Right atrium auricular region (tissue), 2 donors: ENCODE measurements around the gene SRGAP1. TPM values are rescaled to one million over a fixed set of nuclear protein-coding genes. Genes with fewer than 3 reads are reported as not detected.

Experiments used
- DNase-seq: peaks from one replicate; pipeline ENCODE4 v3.0.0-alpha.2; 2019; ENCODE audit warnings: low spot score
- H3K27ac ChIP-seq, 2 donors: fragments of 200-600 bp; sonication (generic); 1 replicate in 1 of 2; 2 replicates in 1 of 2; pipeline ENCODE4 v1.5.1; 2016 to 2019
- H3K27me3 ChIP-seq, 2 donors: fragments of 200-600 bp; sonication (generic); one replicate each; pipeline versions ENCODE4 v1.5.1 to v1.6.0; 2017 to 2019
- H3K36me3 ChIP-seq: fragments of 200-600 bp; sonication (generic); one replicate; pipeline ENCODE4 v1.5.1; 2016
- H3K4me1 ChIP-seq, 2 donors: fragments of 200-600 bp; sonication (generic); one replicate each; pipeline versions ENCODE4 v1.5.1 to v1.6.0; 2017 to 2019
- H3K4me3 ChIP-seq, 2 donors: fragments of 200-600 bp; sonication (generic); 1 replicate in 1 of 2; 2 replicates in 1 of 2; pipeline ENCODE4 v1.5.1; 2017 to 2019; ENCODE audit warnings: mild to moderate bottlenecking in 1 of 2, moderate library complexity in 1 of 2
- H3K9me3 ChIP-seq, 2 donors: fragments of 200-600 bp; sonication (generic); one replicate each; pipeline ENCODE4 v1.5.1; 2019
- total RNA-seq, 2 donors: library from RNA; depleted of rRNA; stranded (reverse); fragments of >200 nt; gene quantifications; one replicate each; pipeline ENCODE4 v1.1.0, GENCODE V29; 2016
- TF ChIP-seq, protein P1 (sequence below), 2 donors: fragments of 200-600 bp; sonication (generic); IDR thresholded peaks; one replicate each; pipeline ENCODE4 v1.5.1; 2019; ENCODE audit warnings: antibody characterized with exemption in 2 of 2

Gene SRGAP1
- total RNA-seq, 2 donors from 2014 or later, result 1.4 to 3.3 TPM

DNA sequence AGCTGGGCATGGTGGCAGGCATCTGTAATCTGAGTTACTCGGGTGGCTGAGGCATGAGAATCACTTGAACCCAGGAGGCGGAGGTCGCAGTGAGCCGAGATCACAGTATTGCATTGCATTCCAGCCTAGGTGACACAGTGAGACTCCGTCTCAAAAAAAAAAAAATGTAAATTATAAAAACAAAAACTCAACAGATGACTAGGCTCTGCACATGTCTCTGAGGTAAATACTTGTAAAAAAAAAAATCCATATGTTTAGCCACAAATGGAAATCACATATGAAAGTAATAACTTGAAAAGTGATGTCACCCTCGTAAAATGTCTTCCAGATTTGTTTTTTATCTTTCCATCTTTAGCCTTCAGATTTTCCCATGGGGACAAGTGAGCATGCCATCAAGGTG is 292.6 kb downstream of the SRGAP1 start:
- TF ChIP-seq, protein P1, sequence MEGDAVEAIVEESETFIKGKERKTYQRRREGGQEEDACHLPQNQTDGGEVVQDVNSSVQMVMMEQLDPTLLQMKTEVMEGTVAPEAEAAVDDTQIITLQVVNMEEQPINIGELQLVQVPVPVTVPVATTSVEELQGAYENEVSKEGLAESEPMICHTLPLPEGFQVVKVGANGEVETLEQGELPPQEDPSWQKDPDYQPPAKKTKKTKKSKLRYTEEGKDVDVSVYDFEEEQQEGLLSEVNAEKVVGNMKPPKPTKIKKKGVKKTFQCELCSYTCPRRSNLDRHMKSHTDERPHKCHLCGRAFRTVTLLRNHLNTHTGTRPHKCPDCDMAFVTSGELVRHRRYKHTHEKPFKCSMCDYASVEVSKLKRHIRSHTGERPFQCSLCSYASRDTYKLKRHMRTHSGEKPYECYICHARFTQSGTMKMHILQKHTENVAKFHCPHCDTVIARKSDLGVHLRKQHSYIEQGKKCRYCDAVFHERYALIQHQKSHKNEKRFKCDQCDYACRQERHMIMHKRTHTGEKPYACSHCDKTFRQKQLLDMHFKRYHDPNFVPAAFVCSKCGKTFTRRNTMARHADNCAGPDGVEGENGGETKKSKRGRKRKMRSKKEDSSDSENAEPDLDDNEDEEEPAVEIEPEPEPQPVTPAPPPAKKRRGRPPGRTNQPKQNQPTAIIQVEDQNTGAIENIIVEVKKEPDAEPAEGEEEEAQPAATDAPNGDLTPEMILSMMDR (IDR thresholded peaks at IDR 0.05), result no peak
- no peak for DNase-seq
- Histone ChIP-seq H3K4me1 (no peaks in the 10 kb centered on the region), H3K27me3 (no peaks in the 10 kb centered on the region), H3K4me3 (no peak overlapping the region), H3K9me3 (peaks cover 0 to 14% of the 10 kb centered on the region in 2 donors), H3K36me3 (no peaks in the 10 kb centered on the region), H3K27ac (no peak overlapping the region)

- no peak for DNase-seq
- Histone ChIP-seq H3K27me3 (no peaks in the 10 kb centered on the region), H3K27ac (no peak overlapping the region), H3K4me1 (no peaks in the 10 kb centered on the region), H3K36me3 (peaks cover 12% of the 10 kb centered on the region), H3K9me3 (peaks cover 0 to 4% of the 10 kb centered on the region in 2 donors), H3K4me3 (no peak overlapping the region)
- TF ChIP-seq, protein P1 (IDR thresholded peaks at IDR 0.05), result no peak
These were observed 294.5 kb downstream of the SRGAP1 start for GRCh38 chr12:64139021-64139420.

DNA sequence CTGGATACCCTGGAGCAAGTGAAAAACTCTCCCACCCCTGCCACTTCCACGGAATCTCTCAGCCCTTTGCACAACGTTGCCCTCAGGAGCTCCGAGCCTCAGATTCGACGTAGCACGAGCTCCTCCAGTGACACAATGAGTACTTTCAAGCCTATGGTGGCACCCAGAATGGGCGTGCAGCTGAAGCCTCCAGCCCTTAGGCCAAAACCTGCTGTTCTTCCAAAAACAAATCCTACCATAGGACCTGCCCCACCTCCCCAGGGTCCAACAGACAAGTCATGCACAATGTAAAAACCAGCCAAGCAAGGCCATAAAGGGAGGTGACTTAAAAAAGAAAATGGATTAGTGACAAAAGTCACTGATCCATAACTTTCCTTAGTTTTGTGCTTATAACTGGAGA is 297.9 kb downstream of the SRGAP1 start:
- Histone ChIP-seq H3K27ac (no peak overlapping the region), H3K4me1 (no peaks in the 10 kb centered on the region), H3K27me3 (no peaks in the 10 kb centered on the region), H3K36me3 (peaks cover 12% of the 10 kb centered on the region), H3K9me3 (no peaks in the 10 kb centered on the region), H3K4me3 (no peak overlapping the region)
- no peak for DNase-seq
- TF ChIP-seq, protein P1 (IDR thresholded peaks at IDR 0.05), result no peak

GRCh38 chr12:64142784-64143183 is 298.3 kb downstream of the SRGAP1 start:
- no peaks in the 10 kb centered on the region for H3K9me3 ChIP-seq
- no peak overlapping the region for H3K4me3 ChIP-seq
- H3K4me1 ChIP-seq, result no peaks in the 10 kb centered on the region
- H3K27me3 ChIP-seq, result no peaks in the 10 kb centered on the region
- H3K27ac ChIP-seq, result no peak overlapping the region
- DNase-seq, result no peak
- TF ChIP-seq, protein P1 (IDR thresholded peaks at IDR 0.05), result no peak
- peaks cover 12% of the 10 kb centered on the region for H3K36me3 ChIP-seq

DNA sequence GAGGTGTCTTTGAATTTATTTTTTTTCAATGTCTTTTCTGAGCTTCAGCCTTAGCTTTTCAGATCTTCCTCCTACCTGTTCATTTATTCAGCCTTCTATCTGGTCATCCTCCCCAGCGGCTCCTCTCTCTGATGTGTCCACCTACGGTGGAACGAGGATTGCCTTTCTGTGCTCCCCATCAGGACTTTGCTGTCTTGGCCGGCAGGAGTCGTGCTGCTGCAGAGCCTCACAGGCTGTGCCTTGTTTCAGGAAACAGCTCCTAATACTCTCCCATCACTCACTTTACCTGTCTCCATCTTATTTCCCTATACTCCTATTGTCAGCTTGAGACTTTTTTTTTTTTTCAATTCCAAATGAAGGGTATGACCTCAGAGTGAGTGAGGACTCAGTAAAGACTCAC is 300.7 kb downstream of the SRGAP1 start:
- TF ChIP-seq, protein P1 (IDR thresholded peaks at IDR 0.05), result no peak
- Histone ChIP-seq H3K4me3 (no peak overlapping the region), H3K36me3 (peaks cover 12% of the 10 kb centered on the region), H3K27ac (no peak overlapping the region), H3K27me3 (no peaks in the 10 kb centered on the region), H3K9me3 (no peaks in the 10 kb centered on the region), H3K4me1 (no peaks in the 10 kb centered on the region)
- DNase-seq, result no peak

DNA sequence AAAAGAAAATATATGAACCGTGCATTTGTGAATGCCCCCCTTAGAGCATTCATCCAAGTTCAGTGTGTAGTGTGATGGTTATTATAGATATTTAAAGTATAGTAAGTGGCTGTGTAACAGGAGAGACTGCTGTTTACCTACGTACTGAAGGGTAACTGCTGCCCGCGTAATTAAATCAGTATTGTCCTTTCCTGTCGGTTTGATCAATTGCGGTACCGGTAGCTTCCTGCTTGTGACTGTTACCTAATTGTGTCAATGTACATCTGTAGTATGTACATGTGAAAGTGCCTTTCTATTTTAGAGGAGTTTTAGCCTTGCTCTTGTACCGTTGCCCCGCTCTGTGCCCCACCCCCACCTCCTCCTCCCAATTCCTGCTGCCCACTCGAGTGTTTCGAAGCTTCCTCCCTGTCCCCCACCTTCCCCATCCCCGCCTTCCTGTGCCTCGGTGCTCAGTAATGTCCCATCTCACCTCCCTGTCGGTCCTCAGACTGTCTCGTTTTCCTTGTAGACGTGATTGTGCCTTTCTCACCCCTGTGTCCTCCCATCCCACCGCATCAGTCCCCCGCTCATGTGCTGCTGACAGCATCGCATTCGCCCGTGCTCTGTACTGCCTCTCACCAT is 302.6 kb downstream of the SRGAP1 start:
- no peak for DNase-seq
- Histone ChIP-seq H3K27me3 (no peaks in the 10 kb centered on the region), H3K27ac (no peak overlapping the region), H3K9me3 (no peaks in the 10 kb centered on the region), H3K4me3 (no peak overlapping the region), H3K36me3 (peaks cover 12% of the 10 kb centered on the region), H3K4me1 (no peaks in the 10 kb centered on the region)
- TF ChIP-seq, protein P1 (IDR thresholded peaks at IDR 0.05), result no peak
